Stimulated activated CD4-positive, alpha-beta T cell treated with anti-CD3 and anti-CD28 coated beads, Interleukin-4, amount 100 ng/mL, for 24 hours (primary cell): ENCODE measurements around the gene SRGN.

Source experiments
- DNase-seq: peaks from one replicate; pipeline ENCODE4 v3.0.0-alpha.2; 2020

SRGN gene

DNA sequence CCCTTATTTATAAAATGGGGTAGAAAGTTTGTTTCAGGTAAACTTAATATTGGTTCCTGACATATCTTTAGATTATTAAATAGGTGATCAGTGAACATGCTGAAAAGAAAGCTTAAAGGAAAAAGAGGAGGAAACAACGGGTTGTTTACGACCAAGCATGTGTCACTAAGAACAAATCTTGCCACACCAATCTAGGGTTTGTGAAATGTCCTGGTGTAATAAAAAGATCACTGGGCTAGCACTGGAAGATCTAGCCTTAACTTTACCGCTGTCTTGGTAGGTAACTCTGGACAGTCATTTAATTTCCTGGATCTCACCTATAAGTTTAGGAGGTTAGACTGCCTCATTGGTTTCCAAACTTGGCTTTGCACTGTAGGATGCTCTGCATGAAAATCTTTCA, 55.1 kb downstream of the SRGN start:
- DNase-seq = no peak

- DNase-seq = no peak
These were observed 57.4 kb downstream of the SRGN start for GRCh38 chr10:69145329-69145728.

- DNase-seq = no peak
These were observed 58.0 kb downstream of the SRGN start for GRCh38 chr10:69145864-69146263.

GRCh38 chr10:69146759-69147158, 58.9 kb downstream of the SRGN start:
- DNase-seq = no peak

DNA sequence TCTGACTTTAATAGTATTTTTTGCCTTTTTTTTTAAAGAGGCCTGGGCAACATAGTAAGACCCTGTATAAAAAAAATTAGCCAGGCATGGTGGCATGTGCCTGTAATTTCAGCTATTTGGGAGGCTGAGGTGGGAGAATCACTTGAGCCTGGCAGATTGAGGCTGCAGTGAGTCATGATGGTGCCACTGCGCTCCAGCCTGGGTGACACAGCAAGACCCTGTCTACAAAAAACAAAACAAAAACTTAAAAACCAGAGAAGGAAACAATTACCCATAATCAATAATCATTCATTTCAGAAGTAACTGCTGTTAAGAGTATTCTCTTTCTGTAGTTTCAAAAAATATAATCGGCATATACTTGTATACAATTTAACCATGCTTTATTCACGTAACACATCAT, 64.1 kb downstream of the SRGN start:
- DNase-seq = no peak

DNA sequence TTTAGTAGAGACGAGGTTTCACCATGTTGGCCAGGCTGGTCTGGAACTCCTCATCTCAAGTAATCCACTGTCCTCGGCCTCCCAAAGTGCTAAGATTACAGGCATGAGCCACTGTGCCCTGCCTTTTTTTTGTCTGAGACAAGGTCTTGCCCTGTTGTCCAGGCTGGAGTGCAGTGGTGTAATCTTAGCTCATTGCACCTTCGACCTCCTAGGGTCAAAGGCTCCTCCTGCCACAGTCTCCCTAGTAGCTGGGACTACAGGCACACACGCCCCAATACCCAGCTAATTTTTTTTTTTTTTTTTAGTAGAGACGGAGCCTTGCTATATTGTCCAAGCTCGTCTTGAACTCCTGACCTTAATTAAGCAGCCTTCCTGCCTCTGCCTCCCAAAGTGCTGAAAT, 65.3 kb downstream of the SRGN start:
- no peak for DNase-seq
